ENCODE measurements around the gene ZSCAN9. TPM values are rescaled to one million over a fixed set of nuclear protein-coding genes. Genes with fewer than 3 reads are reported as not detected.
A peak's percentile ranks its signal among the peaks of the same experiment; 100 is the strongest.

The ZSCAN9 gene
- total and polyA plus RNA-seq, 9 donors, result 19.2 to 22.6 (median 20.1) TPM

DNA sequence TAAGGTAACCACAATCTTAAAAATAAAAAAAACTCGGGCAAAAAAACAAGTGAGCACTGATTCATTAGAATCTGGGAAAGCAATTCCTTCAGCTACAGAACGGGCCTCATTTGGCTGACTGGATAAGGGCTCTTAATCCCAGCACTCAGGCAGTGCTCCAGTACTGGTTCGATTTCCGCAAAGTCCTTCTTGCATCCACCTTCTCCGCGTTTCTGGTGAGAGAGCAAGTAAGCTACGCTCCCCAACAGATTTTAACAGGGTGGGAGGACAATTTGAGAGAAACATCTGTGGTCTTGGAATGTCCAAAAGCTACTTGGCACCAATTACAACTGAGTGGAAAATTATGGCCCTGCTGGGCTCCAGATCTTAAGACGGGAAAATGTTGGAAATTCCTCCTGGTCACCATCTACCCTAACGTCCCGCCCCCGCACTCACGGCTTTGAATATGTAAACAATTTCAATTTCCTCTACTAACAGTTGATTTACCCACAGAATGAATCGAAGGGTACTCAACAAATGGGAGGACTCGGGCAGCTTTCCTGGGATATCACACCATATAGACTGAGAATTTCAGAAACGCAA is 18.1 kb upstream of the ZSCAN9 start:
- Histone ChIP-seq H3K36me3 (ENCODE audit: control insufficient read depth, insufficient read depth, low read length) (no peaks in the 10 kb centered on the region), H3K9me3 (replicated peaks; ENCODE audit: control insufficient read depth, low read depth, low read length) (peaks cover 3% of the 10 kb centered on the region), H3K27ac (ENCODE audit: low read length) (no peak overlapping the region), H3K4me1 (ENCODE audit: control insufficient read depth, insufficient read depth, low read length) (peaks cover 15% of the 10 kb centered on the region), H3K27me3 (ENCODE audit: control insufficient read depth, insufficient read depth, low read length) (peaks cover 42% of the 10 kb centered on the region), H3K4me3 (ENCODE audit: low read length) (peak overlapping the region; percentile 33)
- WGBS (ENCODE audit: insufficient coverage), result under 1% methylated on average over 11 of the region's 15 CpGs
- no peak for DNase-seq

DNA sequence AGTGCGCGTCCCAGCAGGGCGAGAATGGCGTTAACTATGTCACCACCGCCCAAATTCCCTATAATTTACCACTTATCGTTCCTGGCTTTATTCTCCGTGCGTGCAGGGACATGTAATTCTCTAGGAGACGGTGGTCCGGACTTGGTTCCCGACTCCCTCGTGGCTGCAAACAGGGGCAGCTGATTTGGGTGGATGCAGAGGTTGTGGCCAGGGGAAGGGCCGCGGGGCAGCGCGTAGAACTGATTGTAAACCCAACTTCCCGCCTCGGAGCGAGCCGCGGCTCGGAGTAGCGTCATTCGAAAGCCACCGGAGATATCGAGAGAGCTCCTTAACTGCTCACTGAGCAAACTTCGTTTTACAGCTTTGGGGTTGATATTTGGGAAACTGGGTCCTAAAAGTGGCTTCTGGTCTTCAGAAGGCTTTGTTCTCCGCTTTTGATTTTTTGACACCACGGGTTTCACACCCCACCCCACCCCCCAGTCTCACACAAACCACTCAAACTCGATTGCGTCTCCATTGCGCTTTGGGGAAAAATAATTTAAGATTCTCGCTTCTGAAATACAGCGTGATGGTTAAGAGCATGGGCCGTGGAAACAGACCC is 17.5 kb upstream of the ZSCAN9 start:
- Histone ChIP-seq H3K9me3 (replicated peaks; ENCODE audit: control insufficient read depth, low read depth, low read length) (peaks cover 3% of the 10 kb centered on the region), H3K27me3 (ENCODE audit: control insufficient read depth, insufficient read depth, low read length) (peaks cover 48% of the 10 kb centered on the region), H3K4me1 (ENCODE audit: control insufficient read depth, insufficient read depth, low read length) (peaks cover 15% of the 10 kb centered on the region), H3K36me3 (ENCODE audit: control insufficient read depth, insufficient read depth, low read length) (no peaks in the 10 kb centered on the region), H3K27ac (ENCODE audit: low read length) (no peak overlapping the region), H3K4me3 (ENCODE audit: low read length) (peak overlapping the region; percentile 33)
- WGBS (ENCODE audit: insufficient coverage), result 0% methylated on average over 4 of the region's 35 CpGs
- DNase-seq, result peak; percentile 48

DNA sequence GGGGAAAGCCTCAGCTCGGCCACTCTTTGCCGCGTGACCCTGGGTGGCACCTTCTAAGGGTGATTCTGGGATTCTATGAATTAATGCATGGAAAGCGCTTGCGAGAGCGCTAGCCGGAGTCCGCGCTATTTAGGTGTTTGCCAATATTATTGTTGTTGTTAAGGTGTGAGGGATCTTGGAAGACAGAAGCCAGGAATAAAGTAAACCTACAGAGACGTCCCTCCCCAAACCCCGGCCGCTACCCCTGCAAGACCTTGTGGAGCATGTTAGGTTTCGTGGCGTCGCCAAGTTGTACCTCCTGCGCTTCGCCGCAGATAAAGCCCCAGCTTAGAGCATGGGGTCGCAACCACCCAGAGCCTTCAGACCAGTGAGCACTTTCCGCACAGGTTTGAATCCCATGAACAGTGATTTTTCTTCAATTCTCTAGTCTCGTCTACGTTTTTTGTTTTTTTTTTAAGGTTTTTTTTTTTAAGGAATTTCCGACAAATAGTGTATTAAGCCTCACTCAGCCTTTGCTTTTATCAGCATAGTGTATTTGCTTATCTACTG is 16.9 kb upstream of the ZSCAN9 start:
- H3K4me1 ChIP-seq (ENCODE audit: control insufficient read depth, insufficient read depth, low read length), result peaks cover 15% of the 10 kb centered on the region
- peak overlapping the region; percentile 33 for H3K4me3 ChIP-seq (ENCODE audit: low read length)
- no peak overlapping the region for H3K27ac ChIP-seq (ENCODE audit: low read length)
- WGBS (ENCODE audit: insufficient coverage), result 0% methylated on average over 11 of the region's 23 CpGs
- H3K9me3 ChIP-seq (replicated peaks; ENCODE audit: control insufficient read depth, low read depth, low read length), result peaks cover 1% of the 10 kb centered on the region
- peaks cover 51% of the 10 kb centered on the region for H3K27me3 ChIP-seq (ENCODE audit: control insufficient read depth, insufficient read depth, low read length)
- no peaks in the 10 kb centered on the region for H3K36me3 ChIP-seq (ENCODE audit: control insufficient read depth, insufficient read depth, low read length)
- DNase-seq, result no peak

DNA sequence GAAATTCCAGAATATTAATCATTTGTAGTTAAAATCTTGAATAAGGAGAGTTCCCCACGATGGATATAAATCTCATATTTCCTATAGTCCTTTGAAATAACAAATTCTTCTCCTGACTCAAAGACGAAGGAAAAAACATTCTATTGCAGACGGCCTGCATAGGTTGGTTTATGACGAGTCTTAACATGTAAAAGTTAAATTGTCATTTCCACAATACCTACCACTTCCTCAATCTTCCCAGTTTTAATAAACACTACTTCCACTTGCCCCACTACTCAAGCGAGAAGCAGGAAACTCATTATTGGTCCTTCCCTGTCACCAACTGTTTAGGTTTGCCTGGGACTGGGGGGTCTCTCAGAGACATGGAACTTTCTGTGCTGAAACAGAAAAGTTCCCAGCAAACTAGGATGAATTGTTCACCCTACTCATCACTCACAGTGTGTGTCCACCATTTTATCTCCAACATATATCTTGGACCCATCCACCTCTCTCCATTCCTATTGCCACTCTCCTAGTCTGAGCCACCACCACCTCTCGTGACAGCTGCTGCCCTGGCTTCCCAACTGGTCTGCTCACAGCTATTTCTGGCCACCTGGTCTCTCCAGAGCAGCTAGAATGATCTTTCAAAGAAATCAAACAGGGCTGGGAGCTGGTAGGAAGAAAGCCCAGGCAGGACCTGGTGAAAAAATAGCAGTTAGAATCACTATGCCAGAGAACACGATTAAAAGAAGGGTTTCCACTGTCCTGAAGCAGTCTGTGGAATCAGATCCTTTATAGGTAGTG is 15.1 kb upstream of the ZSCAN9 start:
- no peaks in the 10 kb centered on the region for H3K36me3 ChIP-seq (ENCODE audit: control insufficient read depth, insufficient read depth, low read length)
- peaks cover 15% of the 10 kb centered on the region for H3K4me1 ChIP-seq (ENCODE audit: control insufficient read depth, insufficient read depth, low read length)
- H3K9me3 ChIP-seq (replicated peaks; ENCODE audit: control insufficient read depth, low read depth, low read length), result no peaks in the 10 kb centered on the region
- peak; percentile 51 for DNase-seq
- H3K27me3 ChIP-seq (ENCODE audit: control insufficient read depth, insufficient read depth, low read length), result peaks cover 53% of the 10 kb centered on the region
- no peak overlapping the region for H3K4me3 ChIP-seq (ENCODE audit: low read length)
- 0% methylated on average over 1 of the region's 7 CpGs for WGBS (ENCODE audit: insufficient coverage)
- H3K27ac ChIP-seq (ENCODE audit: low read length), result peak overlapping the region; percentile 77

DNA sequence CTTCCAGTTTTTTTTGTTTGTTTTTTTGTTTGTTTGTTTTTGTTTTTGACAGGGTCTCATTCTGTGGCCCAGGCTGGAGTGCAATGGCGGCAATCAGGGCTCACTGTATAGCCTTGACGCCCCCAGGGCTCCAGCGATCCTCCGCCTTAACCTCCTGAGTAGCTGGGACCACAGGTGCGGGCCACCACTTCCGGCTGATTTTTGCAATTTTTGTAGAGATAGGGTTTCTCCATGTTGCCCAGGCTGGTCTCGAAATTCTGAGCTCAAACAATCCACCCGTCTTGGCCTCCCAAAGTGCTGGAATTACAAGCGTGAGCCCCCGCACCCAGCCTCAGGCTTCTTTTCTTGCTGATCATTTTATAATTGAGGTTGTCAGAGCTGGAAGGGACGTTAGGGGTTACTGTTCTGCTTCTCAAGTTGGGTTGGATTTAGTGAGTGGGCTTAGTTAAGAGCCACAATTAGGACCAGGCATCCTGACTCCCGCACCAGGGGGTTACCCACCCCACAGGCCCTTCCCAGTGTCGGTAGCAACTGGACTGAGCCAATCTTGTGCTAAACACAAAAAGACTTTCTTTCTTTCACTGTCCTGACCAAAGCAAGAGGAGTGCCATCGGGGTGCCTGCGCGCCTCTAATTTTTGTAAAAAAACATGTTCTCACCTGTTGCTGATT is 13.1 kb upstream of the ZSCAN9 start:
- no peak for DNase-seq
- WGBS (ENCODE audit: insufficient coverage), result 4% methylated on average over 7 of the region's 16 CpGs
- Histone ChIP-seq H3K27me3 (ENCODE audit: control insufficient read depth, insufficient read depth, low read length) (peaks cover 66% of the 10 kb centered on the region), H3K27ac (ENCODE audit: low read length) (peak overlapping the region; percentile 70), H3K4me1 (ENCODE audit: control insufficient read depth, insufficient read depth, low read length) (peaks cover 15% of the 10 kb centered on the region), H3K36me3 (ENCODE audit: control insufficient read depth, insufficient read depth, low read length) (no peaks in the 10 kb centered on the region), H3K4me3 (ENCODE audit: low read length) (peak overlapping the region; percentile 2), H3K9me3 (replicated peaks; ENCODE audit: control insufficient read depth, low read depth, low read length) (no peaks in the 10 kb centered on the region)

DNA sequence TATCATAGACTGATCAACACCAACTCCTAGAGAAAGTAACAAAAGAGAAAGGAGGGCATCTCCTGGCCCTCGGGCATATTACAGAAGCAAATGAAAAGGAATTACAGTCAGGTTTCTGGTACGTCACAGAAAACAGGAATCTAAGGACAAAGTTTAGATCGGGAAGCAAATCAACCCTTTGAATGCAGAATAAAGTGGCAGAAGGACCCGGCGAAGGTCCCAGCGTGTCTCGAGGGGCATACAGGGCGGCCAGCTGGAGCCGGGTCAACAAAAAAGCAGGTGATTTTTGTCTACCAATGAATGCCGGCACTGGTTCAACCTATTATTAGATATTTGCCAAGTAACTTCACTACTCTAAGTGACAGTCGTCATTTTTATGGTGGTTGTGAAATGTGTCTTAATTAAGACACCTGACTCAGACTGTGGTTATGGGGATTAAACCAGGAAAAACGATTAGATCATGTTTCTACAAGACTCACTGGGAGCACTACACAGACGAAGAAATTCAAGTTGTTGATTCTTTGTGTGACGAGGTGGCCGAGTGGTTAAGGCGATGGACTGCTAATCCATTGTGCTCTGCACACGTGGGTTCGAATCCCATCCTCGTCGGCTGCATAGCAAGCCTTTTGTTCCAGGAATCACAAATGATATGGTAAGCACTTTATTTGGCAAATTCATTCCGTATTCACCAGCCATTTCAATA is 12.4 kb upstream of the ZSCAN9 start:
- H3K4me1 ChIP-seq (ENCODE audit: control insufficient read depth, insufficient read depth, low read length), result peaks cover 9% of the 10 kb centered on the region
- WGBS (ENCODE audit: insufficient coverage), result 5% methylated on average over 10 of the region's 21 CpGs
- DNase-seq, result peak; percentile 47
- peak overlapping the region; percentile 70 for H3K27ac ChIP-seq (ENCODE audit: low read length)
- H3K27me3 ChIP-seq (ENCODE audit: control insufficient read depth, insufficient read depth, low read length), result peaks cover 64% of the 10 kb centered on the region
- no peaks in the 10 kb centered on the region for H3K9me3 ChIP-seq (replicated peaks; ENCODE audit: control insufficient read depth, low read depth, low read length)
- H3K4me3 ChIP-seq (ENCODE audit: low read length), result peak overlapping the region; percentile 2
- H3K36me3 ChIP-seq (ENCODE audit: control insufficient read depth, insufficient read depth, low read length), result no peaks in the 10 kb centered on the region

DNA sequence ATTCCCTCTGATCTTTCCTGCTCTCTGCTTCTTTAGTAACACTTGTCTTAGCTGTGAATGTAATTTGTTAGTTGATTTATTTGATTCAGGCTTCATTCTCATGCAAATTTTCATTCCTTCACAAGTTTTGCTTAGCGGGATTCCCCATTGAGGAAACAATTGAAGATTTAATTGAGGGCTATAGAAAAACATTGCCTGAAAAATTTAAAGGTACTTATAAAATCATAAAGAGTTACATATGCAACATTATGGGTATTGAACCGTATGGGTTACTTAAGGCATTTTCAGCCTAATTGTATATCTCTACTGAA is 11.9 kb upstream of the ZSCAN9 start:
- H3K36me3 ChIP-seq (ENCODE audit: control insufficient read depth, insufficient read depth, low read length), result no peaks in the 10 kb centered on the region
- H3K9me3 ChIP-seq (replicated peaks; ENCODE audit: control insufficient read depth, low read depth, low read length), result no peaks in the 10 kb centered on the region
- peaks cover 9% of the 10 kb centered on the region for H3K4me1 ChIP-seq (ENCODE audit: control insufficient read depth, insufficient read depth, low read length)
- H3K27me3 ChIP-seq (ENCODE audit: control insufficient read depth, insufficient read depth, low read length), result peaks cover 64% of the 10 kb centered on the region
- no peak for DNase-seq
- peak overlapping the region; percentile 2 for H3K4me3 ChIP-seq (ENCODE audit: low read length)
- no CpG with 5 or more reads among the region's 2 CpGs for WGBS (ENCODE audit: insufficient coverage)
- peak overlapping the region; percentile 70 for H3K27ac ChIP-seq (ENCODE audit: low read length)

DNA sequence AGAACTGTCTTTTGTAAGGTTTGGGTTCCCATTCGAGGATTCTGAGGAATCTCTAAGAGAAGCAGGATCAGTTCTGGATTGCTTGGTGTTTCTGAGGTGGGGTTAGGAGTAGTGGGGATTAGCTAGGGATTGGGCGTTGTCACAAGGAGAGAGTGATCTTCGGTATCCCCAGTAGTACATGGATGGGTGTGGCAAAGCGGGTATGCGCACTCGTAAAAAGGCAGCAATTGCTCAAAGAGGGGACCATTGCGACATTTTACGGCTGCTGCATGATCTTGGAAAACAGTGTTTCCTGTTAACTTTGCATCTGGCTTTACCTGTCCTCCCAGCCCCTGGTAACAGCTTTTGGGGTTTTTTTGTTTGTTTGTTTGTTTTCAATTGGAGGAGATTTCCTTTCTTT is 9.7 kb upstream of the ZSCAN9 start:
- Histone ChIP-seq H3K4me3 (ENCODE audit: low read length) (no peak overlapping the region), H3K9me3 (replicated peaks; ENCODE audit: control insufficient read depth, low read depth, low read length) (no peaks in the 10 kb centered on the region), H3K36me3 (ENCODE audit: control insufficient read depth, insufficient read depth, low read length) (no peaks in the 10 kb centered on the region), H3K27ac (ENCODE audit: low read length) (no peak overlapping the region), H3K4me1 (ENCODE audit: control insufficient read depth, insufficient read depth, low read length) (peaks cover 9% of the 10 kb centered on the region), H3K27me3 (ENCODE audit: control insufficient read depth, insufficient read depth, low read length) (peaks cover 66% of the 10 kb centered on the region)
- 30% methylated on average over 6 of the region's 8 CpGs for WGBS (ENCODE audit: insufficient coverage)
- DNase-seq, result no peak

DNA sequence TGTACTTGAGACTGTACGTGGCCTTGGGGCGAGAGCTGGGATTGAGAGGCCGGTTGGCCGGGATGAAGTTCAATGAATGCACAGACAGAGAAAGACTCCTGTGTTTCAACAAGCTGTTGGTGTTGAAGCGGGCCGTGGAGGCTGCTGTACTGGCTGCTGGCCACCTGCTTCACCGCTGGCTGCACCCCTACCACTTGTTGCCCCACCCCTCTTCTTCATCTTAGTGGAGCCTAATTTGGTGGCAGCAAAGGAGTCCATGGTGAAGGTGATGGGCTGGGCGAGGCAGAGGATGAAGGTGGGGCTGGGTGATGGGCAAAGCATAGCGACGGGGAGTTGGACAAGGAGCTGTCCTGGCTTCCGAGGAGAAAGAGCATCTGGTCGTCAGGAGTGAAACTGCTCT is 7.2 kb upstream of the ZSCAN9 start:
- H3K4me1 ChIP-seq (ENCODE audit: control insufficient read depth, insufficient read depth, low read length), result peaks cover 9% of the 10 kb centered on the region
- no peaks in the 10 kb centered on the region for H3K36me3 ChIP-seq (ENCODE audit: control insufficient read depth, insufficient read depth, low read length)
- peaks cover 49% of the 10 kb centered on the region for H3K27me3 ChIP-seq (ENCODE audit: control insufficient read depth, insufficient read depth, low read length)
- no peak overlapping the region for H3K4me3 ChIP-seq (ENCODE audit: low read length)
- WGBS (ENCODE audit: insufficient coverage), result 94% methylated on average over 11 of the region's 12 CpGs
- DNase-seq, result no peak
- H3K9me3 ChIP-seq (replicated peaks; ENCODE audit: control insufficient read depth, low read depth, low read length), result no peaks in the 10 kb centered on the region
- no peak overlapping the region for H3K27ac ChIP-seq (ENCODE audit: low read length)
